Measurements from ENCODE around the gene LRRN4CL.

The LRRN4CL gene

DNA sequence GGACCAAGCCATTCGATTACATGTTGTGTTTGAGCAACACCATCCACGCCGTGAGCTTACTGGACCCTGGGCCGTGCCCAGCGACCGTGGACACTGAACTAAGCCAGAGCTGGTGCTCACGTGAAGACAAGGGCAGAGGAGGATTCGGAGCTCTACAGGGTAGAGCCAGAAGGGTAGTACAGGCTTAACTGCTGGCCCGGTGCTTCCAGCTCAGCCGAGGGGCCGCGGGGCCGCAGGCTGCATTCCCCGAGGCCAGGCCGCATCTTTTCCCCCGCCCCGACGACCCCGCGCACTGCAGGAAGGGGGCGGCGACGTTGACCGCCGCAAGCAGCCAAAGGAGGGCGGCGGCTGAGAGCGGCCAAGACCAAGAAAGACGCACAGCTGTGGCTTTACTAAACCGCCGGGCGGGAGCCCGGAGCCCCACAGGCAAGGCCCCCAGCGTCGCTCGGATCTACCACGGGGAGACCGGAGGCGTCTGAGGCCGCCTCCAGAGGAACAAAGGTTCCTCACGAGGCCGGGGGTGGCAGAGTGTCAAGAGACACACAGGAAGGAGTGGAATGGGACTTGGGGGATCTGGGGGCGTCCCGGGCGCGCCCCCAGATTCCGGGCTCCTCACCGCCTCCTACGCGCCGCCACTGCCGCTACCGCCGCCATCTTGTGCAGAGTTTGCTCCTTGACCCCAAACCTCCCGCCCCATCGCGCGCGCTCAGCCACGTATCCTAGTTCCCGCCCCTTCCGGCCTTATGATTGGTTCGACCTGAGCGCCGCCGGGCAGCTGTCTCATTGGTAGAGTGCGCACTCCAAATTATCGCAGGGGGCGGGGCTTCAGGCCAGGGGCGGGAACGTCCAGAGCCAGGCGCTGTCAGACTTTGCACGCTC is 43.1 kb downstream of the LRRN4CL start, which contains the start of gene GANAB:
Gene GANAB, minus strand, starts transcription at position 668 of the 879 bp plus-strand sequence. Its CDS starts 14 bp downstream, at position 654.
- peak; percentile 99 for DNase-seq

GRCh38 chr11:62645671-62645945 is 43.7 kb downstream of the LRRN4CL start:
- no peak for DNase-seq

GRCh38 chr11:62644220-62644619 is 45.1 kb downstream of the LRRN4CL start:
- DNase-seq = no peak
